ENCODE data around the gene SEC31A. TPM values are rescaled to one million over a fixed set of nuclear protein-coding genes. Genes with fewer than 3 reads are reported as not detected.

Gene SEC31A
- polyA plus RNA-seq, 1 of the 3 experiments (the other 2 are of a cell fraction), result 147 TPM

- POLR2A ChIA-PET, result no interaction called here
- peaks cover 81% of the 10 kb centered on the region for H3K79me2 ChIP-seq (ENCODE audit: insufficient read depth)
Measured at GRCh38 chr4:82891707-82892466, 934 bp upstream of the SEC31A start.

More at GRCh38 chr4:82891707-82892466, 934 bp upstream of the SEC31A start:
- TF ChIP-seq RFX5 (IDR thresholded peaks at IDR 0.05; ENCODE audit: low read length) (no peak), FOXJ3 (CRISPR knock-in tag; IDR thresholded peaks at IDR 0.05) (no peak), IRF3 (IDR thresholded peaks at IDR 0.05; ENCODE audit: low read depth, low read length) (no peak), ELF1 (IDR thresholded peaks at IDR 0.05) (no peak), CHD2 (IDR thresholded peaks at IDR 0.05; ENCODE audit: low read length, partially characterized antibody) (no peak), FOSL2 (IDR thresholded peaks at IDR 0.05; ENCODE audit: borderline replicate concordance, low read depth) (no peak), GATA2 (CRISPR knock-in tag; IDR thresholded peaks at IDR 0.05) (no peak), GABPA (IDR thresholded peaks at IDR 0.05; ENCODE audit: low read depth) (no peak), POLR2AphosphoS5 (IDR thresholded peaks at IDR 0.05; ENCODE audit: low read depth, low read length) (no peak), USF1 (IDR thresholded peaks at IDR 0.05; ENCODE audit: borderline replicate concordance, low read depth) (no peak), CTCF (IDR thresholded peaks at IDR 0.05) (no peak), RCOR1 (IDR thresholded peaks at IDR 0.05; ENCODE audit: low read length) (no peak), RAD21 (IDR thresholded peaks at IDR 0.05; ENCODE audit: low read length) (no peak), TEAD4 (IDR thresholded peaks at IDR 0.05; ENCODE audit: borderline replicate concordance, insufficient read depth) (no peak), MAX (IDR thresholded peaks at IDR 0.05; ENCODE audit: low read depth) (no peak), PBX3 (IDR thresholded peaks at IDR 0.05) (no peak), NRF1 (IDR thresholded peaks at IDR 0.05; ENCODE audit: low read depth, low read length) (no peak)
- Histone ChIP-seq H3K36me3 (replicated peaks in 1 of 2; ENCODE audit: control insufficient read depth in 1 of 2, insufficient read depth in 2 of 2, low read length in 1 of 2) (peaks cover 37 to 46% of the 10 kb centered on the region in 2 experiments), H3K9me3 (no peaks in the 10 kb centered on the region), H3F3A (replicated peaks; ENCODE audit: insufficient read depth) (peaks cover 29% of the 10 kb centered on the region), H3K4me2 (peak overlapping the region; percentile 89), H3K27me3 (ENCODE audit: insufficient read depth) (no peaks in the 10 kb centered on the region), H2AFZ (ENCODE audit: low read depth) (peak overlapping the region; percentile 53; the same call in 1 of the 2 replicates), H3K9ac (peak overlapping the region; percentile 99), H3K4me1 (ENCODE audit: control insufficient read depth in 1 of 2, insufficient read depth in 2 of 2, low read depth in 1 of 2, low read length in 1 of 2) (peaks cover 2 to 8% of the 10 kb centered on the region in 2 experiments; a peak in 3 of 4 replicates), H3K27ac (ENCODE audit: low read depth in 2 of 2, low read length in 1 of 2) (peak overlapping the region; percentile 98 to 99), H3K9me2 (no peaks in the 10 kb centered on the region), H3K4me3 (ENCODE audit: low read depth in 2 of 2, low read length in 1 of 2) (peak overlapping the region; percentile 82 to 94), H4K20me1 (ENCODE audit: insufficient read depth) (peaks cover 30% of the 10 kb centered on the region)
- WGBS (ENCODE audit: low lambda C conversion rate), result 35% methylated on average over 7 of the region's 7 CpGs
- no peak for DNase-seq
- CTCF ChIA-PET, result interaction anchor here (0.9 kb wide), 1 partner anchor 65 kb away, joined by 3 read pairs; no protein-coding TSS in a partner anchor

All from SK-N-SH (cell line).